HCT116 (cell line): Measurements from ENCODE around the gene GRM1.

Experiments used
- ELF1 ChIP-seq: IDR thresholded peaks from 2 replicates; pipeline ENCODE4 v1.6.1; 2012; ENCODE audit warnings: low read depth, borderline replicate concordance
- EZH2 ChIP-seq: fragments of 200-600 bp; sonication (generic); IDR thresholded peaks from 2 replicates; pipeline ENCODE4 v1.6.1; 2017; ENCODE audit warnings: antibody characterized with exemption, mixed run types
- FOSL1 ChIP-seq: IDR thresholded peaks from 2 replicates; pipeline ENCODE4 v1.6.1; 2012; ENCODE audit warnings: low read depth
- POLR2A ChIP-seq: IDR thresholded peaks from 2 replicates; pipeline ENCODE4 v1.7.0; 2011; ENCODE audit warnings: borderline replicate concordance; ENCODE audit not compliant: insufficient read depth, insufficient read length; ENCODE audit errors: extremely low read depth
- POLR2AphosphoS5 ChIP-seq: IDR thresholded peaks from 2 replicates; pipeline ENCODE4 v1.6.1; 2011; ENCODE audit warnings: mild to moderate bottlenecking, low read depth, low read length, moderate library complexity
- RAD21 ChIP-seq: IDR thresholded peaks from 2 replicates; pipeline ENCODE4 v1.6.1; 2012; ENCODE audit warnings: low read depth, mild to moderate bottlenecking
- TCF7L2 ChIP-seq: IDR thresholded peaks from 2 replicates; pipeline ENCODE4 v1.7.0; 2011; ENCODE audit warnings: borderline replicate concordance, inconsistent platforms; ENCODE audit not compliant: insufficient read depth, insufficient read length; ENCODE audit errors: extremely low read depth
- YY1 ChIP-seq: IDR thresholded peaks from 2 replicates; pipeline ENCODE4 v1.6.1; 2011; ENCODE audit warnings: low read length, low read depth, moderate library complexity, mild to moderate bottlenecking; ENCODE audit not compliant: insufficient replicate concordance; ENCODE audit errors: extremely low read depth
- ZFX ChIP-seq: fragments of 450-650 bp; IDR thresholded peaks from 2 replicates; pipeline ENCODE4 v1.6.1; 2017
- ZNF274 ChIP-seq: fragments of 200-500 bp; sonication (Bioruptor generic); IDR thresholded peaks from 2 replicates; pipeline ENCODE4 v1.6.1; 2014; ENCODE audit warnings: mild to moderate bottlenecking, low read depth, low read length, inconsistent platforms
- TF ChIP-seq, protein P1 (sequence below), 3 experiments: fragments of 200-600 bp in 1 of 3; sonication (generic) in 1 of 3; IDR thresholded peaks in 2 of 3; conservative IDR thresholded peaks in 1 of 3; 2 replicates each; pipeline ENCODE4 v1.5.1; 2012 to 2017; ENCODE audit warnings: low read depth in 2 of 3, low read length in 2 of 3, antibody characterized with exemption in 1 of 3, borderline replicate concordance in 1 of 3, control low read depth in 1 of 3, mild to moderate bottlenecking in 1 of 3, mixed read lengths in 1 of 3, mixed run types in 1 of 3, moderate library complexity in 1 of 3; ENCODE audit not compliant: insufficient read depth in 1 of 3
- TF ChIP-seq, protein P2 (sequence below): IDR thresholded peaks from 2 replicates; pipeline ENCODE4 v1.6.1; 2012
- TF ChIP-seq, protein P3 (sequence below): IDR thresholded peaks from 2 replicates; pipeline ENCODE4 v1.6.1; 2012

DNA sequence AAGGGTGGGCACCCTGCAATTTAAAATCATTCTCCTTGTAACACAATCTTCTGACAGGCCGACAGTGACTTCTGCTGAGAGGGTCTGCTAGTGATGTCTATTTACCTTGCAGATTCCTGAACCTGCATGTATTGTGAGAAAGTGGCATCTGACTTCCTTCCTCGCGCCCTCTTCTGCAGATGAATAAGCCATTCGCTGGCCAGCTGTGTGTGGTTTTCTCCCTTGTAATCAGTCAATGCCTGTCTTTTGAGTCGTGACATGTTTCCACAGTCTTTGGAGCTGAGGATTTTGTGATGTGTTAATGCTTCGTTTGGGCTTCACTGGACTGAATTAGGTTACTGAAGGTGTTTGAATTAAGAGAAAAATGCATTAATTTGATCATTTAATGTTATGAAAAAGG is 125.3 kb downstream of the GRM1 start:
- TF ChIP-seq, protein P1, sequence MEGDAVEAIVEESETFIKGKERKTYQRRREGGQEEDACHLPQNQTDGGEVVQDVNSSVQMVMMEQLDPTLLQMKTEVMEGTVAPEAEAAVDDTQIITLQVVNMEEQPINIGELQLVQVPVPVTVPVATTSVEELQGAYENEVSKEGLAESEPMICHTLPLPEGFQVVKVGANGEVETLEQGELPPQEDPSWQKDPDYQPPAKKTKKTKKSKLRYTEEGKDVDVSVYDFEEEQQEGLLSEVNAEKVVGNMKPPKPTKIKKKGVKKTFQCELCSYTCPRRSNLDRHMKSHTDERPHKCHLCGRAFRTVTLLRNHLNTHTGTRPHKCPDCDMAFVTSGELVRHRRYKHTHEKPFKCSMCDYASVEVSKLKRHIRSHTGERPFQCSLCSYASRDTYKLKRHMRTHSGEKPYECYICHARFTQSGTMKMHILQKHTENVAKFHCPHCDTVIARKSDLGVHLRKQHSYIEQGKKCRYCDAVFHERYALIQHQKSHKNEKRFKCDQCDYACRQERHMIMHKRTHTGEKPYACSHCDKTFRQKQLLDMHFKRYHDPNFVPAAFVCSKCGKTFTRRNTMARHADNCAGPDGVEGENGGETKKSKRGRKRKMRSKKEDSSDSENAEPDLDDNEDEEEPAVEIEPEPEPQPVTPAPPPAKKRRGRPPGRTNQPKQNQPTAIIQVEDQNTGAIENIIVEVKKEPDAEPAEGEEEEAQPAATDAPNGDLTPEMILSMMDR (IDR thresholded peaks at IDR 0.05 in 2 of 3, conservative IDR thresholded peaks at IDR 0.05 in 1 of 3; ENCODE audit: borderline replicate concordance in 1 of 3, insufficient read depth in 1 of 3, low read depth in 2 of 3, low read length in 2 of 3) = no peak
- TF ChIP-seq FOSL1 = no peak
- no peak for TF ChIP-seq ZFX
- no peak for TF ChIP-seq POLR2AphosphoS5
- TF ChIP-seq POLR2A = no peak
- no peak for TF ChIP-seq YY1
- no peak for TF ChIP-seq RAD21
- TF ChIP-seq, protein P2, sequence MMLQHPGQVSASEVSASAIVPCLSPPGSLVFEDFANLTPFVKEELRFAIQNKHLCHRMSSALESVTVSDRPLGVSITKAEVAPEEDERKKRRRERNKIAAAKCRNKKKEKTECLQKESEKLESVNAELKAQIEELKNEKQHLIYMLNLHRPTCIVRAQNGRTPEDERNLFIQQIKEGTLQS = no peak
- TF ChIP-seq EZH2 = no peak
- no peak for TF ChIP-seq ELF1
- TF ChIP-seq, protein P3, sequence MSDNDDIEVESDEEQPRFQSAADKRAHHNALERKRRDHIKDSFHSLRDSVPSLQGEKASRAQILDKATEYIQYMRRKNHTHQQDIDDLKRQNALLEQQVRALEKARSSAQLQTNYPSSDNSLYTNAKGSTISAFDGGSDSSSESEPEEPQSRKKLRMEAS = no peak
- TF ChIP-seq TCF7L2 = no peak
- no peak for TF ChIP-seq ZNF274
